Ramos (cell line): ENCODE results near the gene TEX261.

Source experiments
- in situ Hi-C: fragments of 300-500 bp; cut with MboI; formaldehyde crosslinking; loops from one replicate; pipeline ENCODE4 v1.14.3; 2022; ENCODE audit warnings: low sequenced_read_pairs; ENCODE audit not compliant: unreplicated experiment

TEX261 gene

DNA sequence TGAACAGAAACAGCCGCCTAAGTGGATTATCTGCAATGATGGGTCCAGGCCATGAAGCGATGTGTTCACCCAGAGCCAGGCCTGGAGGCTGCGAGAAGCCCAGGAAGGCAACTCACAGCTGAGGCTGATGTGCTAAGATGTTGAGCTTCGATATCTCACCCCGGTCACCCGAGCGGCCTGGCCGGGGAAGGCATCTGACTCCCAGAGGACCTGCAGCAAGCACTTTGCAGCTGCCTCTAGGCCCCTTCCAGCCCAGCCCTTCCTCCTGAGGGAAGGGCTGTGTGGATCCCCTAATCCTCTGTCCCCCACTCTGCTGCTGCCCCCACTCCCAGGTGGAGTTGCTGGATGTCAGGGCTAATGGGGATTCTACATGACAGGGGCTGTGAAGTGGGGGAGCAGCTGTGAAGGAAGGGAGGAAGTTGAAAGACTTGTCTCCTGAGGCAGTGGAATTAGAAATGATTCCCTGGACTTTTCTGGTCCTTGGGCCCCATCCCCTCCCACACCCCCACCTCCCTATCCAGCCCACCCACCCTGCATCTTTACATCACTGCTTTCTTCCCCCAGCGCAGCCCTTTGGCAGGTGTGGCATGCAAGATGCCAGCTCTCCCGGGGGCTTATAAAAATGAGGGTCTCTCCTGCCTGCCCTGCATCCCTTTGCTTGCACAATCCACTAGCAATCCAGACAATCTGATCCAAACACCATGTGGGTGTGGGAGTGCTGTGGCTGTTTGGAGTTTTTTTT, 54.7 kb downstream of the TEX261 start:
- in situ Hi-C loops = loop anchor here (5.0 to 25.0 kb wide), 2 partner anchors 63 to 628 kb away; partner anchors contain the start of gene FAM136A

DNA sequence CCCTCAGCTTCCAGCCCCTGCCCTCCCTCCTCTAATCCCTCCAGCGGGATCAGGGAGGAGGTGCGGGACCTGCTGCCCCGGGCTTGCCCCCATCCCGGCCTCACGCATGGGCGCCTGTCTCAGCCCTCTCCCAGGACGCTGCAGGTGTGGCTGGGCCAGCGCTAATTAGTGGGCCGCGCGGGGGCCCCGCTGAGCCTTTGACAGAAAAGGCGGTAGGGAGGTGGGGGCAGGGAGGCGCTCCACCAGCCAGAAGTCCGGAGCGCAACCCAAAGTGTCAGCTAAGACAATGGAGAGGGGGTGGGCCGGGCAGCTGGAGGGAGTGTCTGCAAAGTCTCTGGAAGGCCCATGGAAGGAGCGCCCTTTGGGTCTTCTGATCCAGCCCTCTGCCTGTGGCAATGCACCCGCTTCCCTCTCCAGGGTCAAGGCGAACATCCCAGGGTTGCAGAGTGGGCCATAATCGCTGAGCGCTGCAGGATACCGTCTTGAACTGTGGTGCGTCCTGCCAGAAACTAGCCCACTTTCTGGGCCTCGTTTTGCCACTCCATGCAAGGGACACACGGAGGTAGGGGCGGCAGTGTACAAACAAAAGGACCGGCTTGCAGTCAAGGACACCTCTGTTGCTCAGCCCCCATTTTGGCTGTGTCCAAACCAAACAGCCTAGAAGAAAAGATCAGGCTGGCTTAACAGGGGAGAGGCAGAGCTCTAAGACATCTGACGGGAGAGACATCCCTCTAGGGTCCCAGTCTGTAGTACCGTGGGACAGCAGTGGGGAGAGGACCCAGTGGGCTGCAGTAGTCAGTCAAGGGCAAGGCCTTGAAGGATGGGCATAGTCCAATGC, 55.5 kb downstream of the TEX261 start:
- in situ Hi-C loops = loop anchor here (25.0 kb wide), 1 partner anchor 627 kb away; the partner anchor contains the start of gene FAM136A

DNA sequence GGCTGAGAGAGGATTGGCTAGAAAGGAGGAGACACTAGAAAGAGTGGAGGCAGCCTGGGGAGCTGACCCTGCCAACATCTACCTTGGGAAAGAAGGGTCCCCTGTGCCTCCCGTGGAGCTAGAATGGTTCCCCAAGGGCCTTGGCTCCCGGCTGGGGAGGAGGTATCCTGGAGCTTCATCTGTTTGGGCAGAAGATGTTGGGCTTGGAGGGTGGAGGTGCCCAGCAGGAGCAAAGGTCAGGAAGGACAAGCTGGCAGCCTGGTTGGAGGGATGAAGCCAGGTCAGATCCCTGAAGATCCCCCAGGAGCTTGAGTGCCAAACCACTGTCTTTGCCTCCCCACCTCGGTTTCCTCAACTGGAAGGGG, 56.1 kb downstream of the TEX261 start:
- in situ Hi-C loops = loop anchor here (25.0 kb wide), 1 partner anchor 626 kb away; the partner anchor contains the start of gene FAM136A

DNA sequence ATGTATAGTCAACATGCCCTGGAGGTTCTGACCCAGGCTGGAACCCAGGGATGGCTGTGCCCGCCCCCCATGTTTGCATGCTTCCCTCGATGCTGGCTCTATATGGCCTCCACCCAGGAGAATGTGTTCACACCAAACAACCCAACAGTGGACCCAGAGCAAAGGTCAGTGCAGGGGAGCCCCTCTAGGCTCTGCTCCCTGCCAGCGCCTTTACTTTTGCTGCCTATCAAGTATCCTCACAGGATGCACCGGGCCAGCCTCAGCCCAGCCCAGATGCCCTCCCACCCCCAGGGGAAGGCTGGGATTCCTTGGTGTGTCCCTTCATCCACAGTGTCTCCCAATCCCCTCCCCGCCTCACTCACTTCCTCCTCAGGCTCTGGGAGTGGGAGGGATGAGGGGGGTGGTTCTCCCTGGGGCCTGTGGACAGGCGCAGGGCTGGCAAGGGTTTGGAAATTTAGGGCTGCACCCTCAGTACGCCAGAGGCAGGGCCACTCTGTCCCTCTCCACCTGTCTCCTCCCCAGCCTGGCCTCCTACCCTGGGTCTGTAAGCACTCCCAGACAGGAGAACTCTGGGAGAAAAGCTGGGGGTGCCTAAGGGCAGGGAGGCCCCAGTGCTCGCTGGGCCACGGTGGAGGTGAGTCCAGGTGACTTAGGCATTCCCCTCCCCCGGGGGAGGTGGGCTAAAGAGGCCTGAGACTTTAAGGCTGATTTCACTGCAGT, 56.6 kb downstream of the TEX261 start:
- in situ Hi-C loops = loop anchor here (25.0 kb wide), 1 partner anchor 626 kb away; the partner anchor contains the start of gene FAM136A

DNA sequence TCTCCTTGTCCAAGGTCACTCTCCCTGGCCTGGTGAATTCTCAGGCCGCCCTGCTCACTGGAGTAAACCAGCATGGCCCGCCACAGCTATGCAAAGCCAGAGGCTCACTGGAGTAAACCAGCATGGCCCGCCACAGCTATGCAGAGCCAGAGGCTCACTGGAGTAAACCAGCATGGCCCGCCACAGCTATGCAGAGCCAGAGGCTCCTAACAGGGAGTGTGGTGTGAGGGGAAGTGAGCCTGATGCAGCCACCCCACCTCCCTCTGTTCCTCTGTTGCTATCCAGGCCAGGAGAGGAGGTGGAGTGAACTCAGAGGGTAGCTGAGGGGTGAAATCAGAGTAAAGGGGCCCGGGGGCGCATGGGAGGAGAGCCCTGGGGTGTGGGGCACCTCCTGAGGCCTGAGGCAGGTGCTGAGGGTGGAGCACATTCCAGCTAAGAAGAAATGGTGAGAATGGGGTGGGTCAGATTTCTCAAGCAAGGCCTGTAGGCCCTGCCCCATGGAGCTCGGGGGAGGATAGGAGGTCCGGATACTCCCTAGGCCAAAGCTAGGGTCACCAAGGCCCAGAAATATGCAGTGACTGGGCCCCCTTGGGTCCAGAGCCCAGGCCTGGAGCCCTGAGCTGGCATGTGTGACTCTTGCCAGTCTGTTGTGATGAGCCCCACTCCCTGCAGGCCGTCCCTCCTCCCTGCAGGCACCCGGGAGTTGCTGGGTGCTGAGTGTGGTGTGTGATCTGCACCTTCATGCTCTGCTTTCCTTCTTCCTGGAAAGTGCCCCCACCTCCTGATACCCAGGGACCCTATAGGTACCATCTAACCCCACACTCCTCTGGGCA, 57.5 kb downstream of the TEX261 start:
- in situ Hi-C loops = loop anchor here (25.0 kb wide), 1 partner anchor 625 kb away; the partner anchor contains the start of gene FAM136A

DNA sequence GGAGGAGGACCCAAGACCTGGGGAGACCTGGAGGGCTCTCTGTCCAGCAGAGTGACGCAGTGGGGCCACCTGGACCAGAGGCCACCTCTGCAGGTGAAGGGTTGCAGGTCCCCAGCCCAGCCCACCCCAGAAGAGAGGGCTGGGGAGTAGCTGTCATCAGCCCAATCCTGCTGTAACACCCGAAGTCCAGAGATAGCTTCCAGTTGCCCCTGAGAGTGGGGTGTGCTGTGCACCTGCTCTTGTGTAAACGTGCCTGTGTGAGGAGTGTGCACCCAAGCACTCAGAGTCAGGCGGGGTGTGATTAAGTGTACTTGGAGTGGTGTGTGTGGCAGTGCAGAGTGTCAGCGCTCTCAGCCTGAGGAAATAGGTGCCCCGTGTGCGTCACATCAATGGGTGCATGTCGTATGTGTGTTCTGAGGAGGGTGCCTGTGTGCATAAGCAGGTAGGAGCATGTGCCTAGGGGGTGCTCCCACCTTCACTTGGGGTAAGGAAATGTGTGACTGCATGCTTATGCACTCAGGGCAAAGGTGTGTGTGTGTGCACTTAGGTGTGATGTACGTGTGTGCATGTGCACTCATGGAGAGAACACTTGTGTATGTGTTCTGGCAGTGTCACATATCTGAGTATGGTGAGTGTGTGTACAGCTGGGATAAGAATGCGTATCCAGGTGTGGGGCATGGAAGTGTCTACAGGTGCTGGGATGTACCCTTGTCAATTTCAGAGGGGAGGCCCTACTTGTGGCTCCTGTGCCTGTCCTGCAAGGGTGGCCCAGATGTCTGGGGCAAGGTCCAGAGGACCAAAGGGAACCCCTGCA, 58.3 kb downstream of the TEX261 start:
- in situ Hi-C loops = loop anchor here (25.0 kb wide), 1 partner anchor 624 kb away; the partner anchor contains the start of gene FAM136A
